NOMO-1 (cell line): ENCODE measurements around the gene RAB21.
"Not testable (repeated sequence)": the region's sequence is repeated elsewhere in the genome, so short reads cannot be mapped to it uniquely, and the experiment has no call there.

Experiments used
- DNase-seq, 2 experiments: peaks; one replicate each; lab custom pipeline; 2025; ENCODE audit not compliant: unreplicated experiment in 2 of 2; lab: John Stamatoyannopoulos, UW

Gene RAB21

GRCh38 chr12:71792599-71792998 lies 37.9 kb downstream of the RAB21 start:
- DNase-seq, result no peak

GRCh38 chr12:71795901-71796300 lies 41.2 kb downstream of the RAB21 start:
- no peak for DNase-seq

DNA sequence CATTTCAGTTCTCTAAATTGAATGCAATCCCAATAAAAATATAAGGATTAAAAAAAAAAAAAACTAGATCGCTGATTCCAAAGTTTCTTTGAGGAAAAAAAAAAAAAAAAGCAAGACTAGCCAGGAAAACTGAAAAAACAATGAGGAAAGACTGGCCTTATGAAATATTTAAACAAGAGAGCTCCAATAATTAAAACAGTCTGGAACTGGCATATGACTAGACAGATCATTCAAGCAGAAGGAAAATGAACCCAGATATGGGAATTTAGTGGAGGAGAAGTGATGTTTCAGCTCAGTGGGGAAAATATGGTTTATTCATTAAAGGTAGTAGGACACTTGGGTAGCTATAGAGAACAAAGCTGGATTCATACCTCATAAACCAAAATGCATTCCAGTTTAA lies 42.9 kb downstream of the RAB21 start:
- DNase-seq, result no peak

DNA sequence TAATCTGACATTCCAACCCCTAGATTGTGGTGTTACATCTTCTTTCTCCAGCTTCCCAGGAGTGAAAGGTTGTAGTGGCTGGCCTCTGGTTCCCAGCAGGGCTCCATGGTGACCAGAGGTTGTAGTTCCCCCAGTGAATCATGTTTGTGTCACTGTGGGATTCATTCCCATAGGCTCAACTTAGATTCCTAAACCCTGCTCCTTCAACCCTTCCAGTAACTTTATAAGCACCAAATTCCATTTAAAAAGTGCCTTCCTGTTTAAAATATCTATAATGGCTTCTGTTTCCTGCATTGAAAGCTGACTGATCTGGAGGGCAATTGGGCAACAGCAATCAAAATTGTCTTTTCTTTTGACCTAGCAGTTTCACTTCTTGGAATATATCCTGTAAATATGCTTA lies 44.4 kb downstream of the RAB21 start:
- DNase-seq, result peak; percentile 54 to 89

DNA sequence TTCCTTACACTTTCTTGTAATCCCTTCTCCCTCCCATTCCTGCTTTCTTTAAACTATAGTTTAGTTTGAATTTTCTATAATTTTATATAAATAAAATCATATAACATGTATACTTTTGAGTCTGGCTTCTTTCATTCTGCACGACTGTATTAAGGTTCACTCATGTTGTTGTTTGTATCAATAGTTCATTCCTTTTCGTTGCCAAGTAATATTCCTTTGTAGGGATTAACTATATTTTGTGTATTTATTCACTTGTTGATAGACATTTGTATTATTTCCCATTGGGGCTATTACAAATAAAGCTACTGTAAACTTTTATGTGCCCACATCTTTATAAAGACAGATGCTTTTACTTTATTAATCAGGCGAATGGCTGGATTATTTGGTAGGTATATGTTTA lies 45.5 kb downstream of the RAB21 start:
- DNase-seq, result no peak

- no peak for DNase-seq
These were observed 49.8 kb downstream of the RAB21 start for GRCh38 chr12:71804505-71804904.

- no peak for DNase-seq
These were observed 56.3 kb downstream of the RAB21 start for GRCh38 chr12:71810921-71811320.

DNA sequence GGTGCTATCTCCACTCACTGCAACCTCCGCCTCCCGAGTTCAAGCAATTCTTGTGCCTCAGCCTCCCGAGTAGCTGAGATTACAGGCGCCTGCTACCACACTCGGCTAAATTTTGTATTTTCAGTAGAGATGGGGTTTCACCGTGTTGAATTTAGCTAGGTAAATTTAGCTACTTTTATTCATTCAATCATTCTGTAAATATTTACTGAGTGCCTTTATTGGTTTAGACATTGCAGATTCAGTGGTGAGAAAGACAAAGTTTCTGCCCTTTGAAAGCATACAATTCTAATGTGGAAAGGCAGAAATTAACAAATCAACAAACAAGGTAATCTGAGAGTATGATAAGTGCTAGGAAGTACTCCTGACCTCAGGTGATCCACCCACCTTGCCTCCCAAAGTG lies 60.6 kb downstream of the RAB21 start:
- not testable (repeated sequence) for DNase-seq

GRCh38 chr12:71822088-71822487 lies 67.4 kb downstream of the RAB21 start:
- not testable (repeated sequence) for DNase-seq

DNA sequence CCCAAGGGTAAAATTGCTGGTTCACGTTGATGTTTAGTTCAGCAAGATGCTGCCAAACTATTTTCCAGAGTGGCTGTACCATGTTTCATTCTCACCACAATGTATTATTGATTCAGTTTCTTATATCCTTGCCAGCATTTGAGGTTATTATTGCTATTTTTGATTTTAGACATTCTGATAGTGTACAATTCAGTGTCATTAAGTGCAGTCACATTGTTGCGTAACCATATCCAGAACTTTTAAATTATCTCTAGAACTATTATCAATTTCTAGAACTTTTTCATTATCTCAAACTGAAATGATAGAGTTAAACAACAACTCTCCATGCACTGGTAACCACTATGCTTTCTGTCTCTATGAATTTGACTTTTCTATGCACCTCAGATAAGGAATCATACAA lies 74.2 kb downstream of the RAB21 start:
- no peak for DNase-seq

GRCh38 chr12:71837356-71837755 lies 82.7 kb downstream of the RAB21 start:
- DNase-seq, result no peak

- DNase-seq, result no peak
These were observed 83.6 kb downstream of the RAB21 start for GRCh38 chr12:71838231-71838630.

DNA sequence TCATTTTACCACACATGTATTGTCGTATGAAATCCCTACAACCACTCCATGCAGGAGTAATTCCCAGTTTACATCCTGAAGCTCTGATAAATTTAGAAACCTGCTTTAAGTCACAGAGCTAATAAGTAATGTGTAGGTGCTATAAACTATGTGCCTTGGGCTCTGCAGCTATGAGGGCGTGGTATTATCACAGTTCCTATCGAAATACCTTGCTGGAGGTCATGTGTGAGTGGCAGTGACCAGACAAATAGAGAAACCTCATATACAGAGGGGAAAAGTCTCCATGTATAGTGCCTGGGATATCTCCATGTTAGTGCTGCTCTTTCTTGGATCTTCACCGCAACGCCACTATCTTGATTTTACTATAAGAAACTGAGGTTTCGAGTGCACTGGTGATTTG lies 84.0 kb downstream of the RAB21 start:
- DNase-seq, result no peak

- DNase-seq, result peak; percentile 4 to 44
These were observed 85.7 kb downstream of the RAB21 start for GRCh38 chr12:71840231-71840847.

DNA sequence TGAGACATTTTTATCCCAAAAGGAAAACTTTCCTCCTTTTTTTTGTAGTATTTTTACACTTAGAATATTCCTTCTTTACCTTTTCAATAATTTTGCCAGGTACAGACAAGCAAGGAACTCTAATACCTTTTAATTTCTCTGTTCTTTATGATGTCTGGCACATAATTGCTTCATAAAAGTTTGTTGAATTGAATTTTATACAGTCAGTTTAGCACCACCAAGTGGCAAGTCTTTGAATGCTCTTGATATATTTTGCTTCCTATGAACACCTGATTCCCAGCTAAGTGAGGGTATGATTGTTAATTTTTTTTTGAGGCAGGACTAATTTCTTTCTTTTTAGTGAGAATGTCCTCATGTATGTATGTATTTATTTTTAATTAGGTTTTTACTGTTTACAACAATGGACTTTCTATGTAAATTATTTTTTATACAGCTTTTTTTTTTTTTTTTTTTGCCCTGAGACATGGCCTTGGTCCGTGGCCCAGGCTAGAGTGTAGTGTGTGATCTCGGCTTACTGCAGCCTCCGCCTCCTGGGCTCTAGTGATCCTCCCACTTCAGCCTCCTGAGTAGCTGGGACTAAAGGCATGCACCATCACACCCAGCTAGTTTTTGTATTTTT lies 91.8 kb downstream of the RAB21 start:
- DNase-seq, result peak in 1 of 2 experiments; percentile 26

DNA sequence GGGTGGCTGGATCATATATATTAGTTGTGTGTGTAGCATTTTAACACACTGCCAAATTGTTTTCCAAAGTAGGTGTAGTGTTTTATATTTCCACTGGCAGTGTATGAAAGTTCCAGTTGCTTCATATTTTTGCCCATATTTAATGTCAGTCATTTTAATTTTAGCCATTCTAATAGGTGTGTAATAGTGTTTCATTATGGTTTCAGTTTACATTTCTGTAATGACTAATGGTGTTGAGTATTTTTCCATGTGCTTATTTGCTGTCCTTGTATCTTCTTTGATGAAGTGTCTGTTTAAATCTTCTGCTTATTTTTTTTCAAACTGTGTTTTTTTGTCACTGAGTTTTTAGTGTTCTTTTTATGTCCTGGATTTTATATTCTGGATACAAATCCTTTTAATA lies 93.5 kb downstream of the RAB21 start:
- DNase-seq, result no peak

GRCh38 chr12:71849109-71849851 lies 94.6 kb downstream of the RAB21 start:
- no peak for DNase-seq
